Measurements from ENCODE around the gene GPATCH3. TPM values are rescaled to one million over a fixed set of nuclear protein-coding genes. Genes with fewer than 3 reads are reported as not detected.
"Not testable (repeated sequence)": the region's sequence is repeated elsewhere in the genome, so short reads cannot be mapped to it uniquely, and the experiment has no call there.

GPATCH3 gene
- total and polyA plus RNA-seq, 8 donors = 10.0 to 17.1 (median 14.4) TPM

DNA sequence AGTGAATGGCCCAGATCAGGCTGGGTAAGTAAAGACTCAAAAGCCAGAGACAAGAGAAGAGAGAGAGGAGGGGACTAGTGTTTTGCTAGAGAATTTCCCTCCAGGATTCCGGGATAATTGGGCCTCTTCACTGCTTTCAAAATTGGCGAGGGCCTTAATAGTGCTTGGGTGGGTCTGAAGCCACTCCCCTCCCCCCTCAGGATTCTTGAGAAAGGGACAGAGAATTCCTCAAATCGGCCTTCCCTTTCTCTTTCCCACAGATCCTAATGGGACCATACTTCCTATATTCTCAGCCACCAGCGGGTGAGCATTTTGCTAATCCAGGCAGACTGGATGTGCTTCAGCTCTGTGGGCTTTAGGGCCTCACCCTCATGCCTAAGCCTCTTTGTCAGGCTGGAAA is 25.4 kb downstream of the GPATCH3 start:
- ATAC-seq (no peak), DNase-seq (no peak)
- H3K9me3 ChIP-seq = no peaks in the 10 kb centered on the region
- intact Hi-C loops (cut with DNase I) = no loop called here
- H3K4me3 ChIP-seq = no peak overlapping the region
- peaks cover 0 to 3% of the 10 kb centered on the region in 2 donors for H3K4me1 ChIP-seq
- no peak overlapping the region for H3K27ac ChIP-seq
- TF ChIP-seq, protein P1, sequence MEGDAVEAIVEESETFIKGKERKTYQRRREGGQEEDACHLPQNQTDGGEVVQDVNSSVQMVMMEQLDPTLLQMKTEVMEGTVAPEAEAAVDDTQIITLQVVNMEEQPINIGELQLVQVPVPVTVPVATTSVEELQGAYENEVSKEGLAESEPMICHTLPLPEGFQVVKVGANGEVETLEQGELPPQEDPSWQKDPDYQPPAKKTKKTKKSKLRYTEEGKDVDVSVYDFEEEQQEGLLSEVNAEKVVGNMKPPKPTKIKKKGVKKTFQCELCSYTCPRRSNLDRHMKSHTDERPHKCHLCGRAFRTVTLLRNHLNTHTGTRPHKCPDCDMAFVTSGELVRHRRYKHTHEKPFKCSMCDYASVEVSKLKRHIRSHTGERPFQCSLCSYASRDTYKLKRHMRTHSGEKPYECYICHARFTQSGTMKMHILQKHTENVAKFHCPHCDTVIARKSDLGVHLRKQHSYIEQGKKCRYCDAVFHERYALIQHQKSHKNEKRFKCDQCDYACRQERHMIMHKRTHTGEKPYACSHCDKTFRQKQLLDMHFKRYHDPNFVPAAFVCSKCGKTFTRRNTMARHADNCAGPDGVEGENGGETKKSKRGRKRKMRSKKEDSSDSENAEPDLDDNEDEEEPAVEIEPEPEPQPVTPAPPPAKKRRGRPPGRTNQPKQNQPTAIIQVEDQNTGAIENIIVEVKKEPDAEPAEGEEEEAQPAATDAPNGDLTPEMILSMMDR (IDR thresholded peaks at IDR 0.05) = no peak
- H3K36me3 ChIP-seq = peaks cover 0 to 46% of the 10 kb centered on the region in 2 donors
- no peaks in the 10 kb centered on the region for H3K27me3 ChIP-seq

DNA sequence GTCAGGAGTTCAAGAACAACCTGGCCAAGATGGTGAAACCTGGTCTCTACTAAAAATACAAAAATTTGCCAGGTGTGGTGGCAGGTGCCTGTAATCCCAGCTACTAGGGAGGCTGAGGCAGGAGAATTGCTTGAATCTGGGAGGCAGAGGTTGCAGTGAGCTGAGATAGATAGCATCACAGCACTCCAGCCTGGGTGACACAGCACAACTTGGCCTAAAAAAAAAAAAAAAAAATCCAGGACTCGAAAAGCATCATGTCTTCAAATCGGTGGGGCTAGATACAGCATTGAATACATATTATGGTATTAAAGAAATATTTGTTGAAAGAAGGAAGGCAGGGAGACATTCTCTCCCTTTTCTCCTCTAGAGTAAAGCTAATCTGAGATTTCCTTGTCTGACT is 27.2 kb downstream of the GPATCH3 start:
- H3K27me3 ChIP-seq; DNase-seq; ATAC-seq; H3K27ac ChIP-seq; H3K9me3 ChIP-seq; H3K4me1 ChIP-seq; intact Hi-C loops (cut with DNase I); H3K4me3 ChIP-seq: not testable (repeated sequence)
- peaks cover 0 to 28% of the 10 kb centered on the region in 2 donors for H3K36me3 ChIP-seq

DNA sequence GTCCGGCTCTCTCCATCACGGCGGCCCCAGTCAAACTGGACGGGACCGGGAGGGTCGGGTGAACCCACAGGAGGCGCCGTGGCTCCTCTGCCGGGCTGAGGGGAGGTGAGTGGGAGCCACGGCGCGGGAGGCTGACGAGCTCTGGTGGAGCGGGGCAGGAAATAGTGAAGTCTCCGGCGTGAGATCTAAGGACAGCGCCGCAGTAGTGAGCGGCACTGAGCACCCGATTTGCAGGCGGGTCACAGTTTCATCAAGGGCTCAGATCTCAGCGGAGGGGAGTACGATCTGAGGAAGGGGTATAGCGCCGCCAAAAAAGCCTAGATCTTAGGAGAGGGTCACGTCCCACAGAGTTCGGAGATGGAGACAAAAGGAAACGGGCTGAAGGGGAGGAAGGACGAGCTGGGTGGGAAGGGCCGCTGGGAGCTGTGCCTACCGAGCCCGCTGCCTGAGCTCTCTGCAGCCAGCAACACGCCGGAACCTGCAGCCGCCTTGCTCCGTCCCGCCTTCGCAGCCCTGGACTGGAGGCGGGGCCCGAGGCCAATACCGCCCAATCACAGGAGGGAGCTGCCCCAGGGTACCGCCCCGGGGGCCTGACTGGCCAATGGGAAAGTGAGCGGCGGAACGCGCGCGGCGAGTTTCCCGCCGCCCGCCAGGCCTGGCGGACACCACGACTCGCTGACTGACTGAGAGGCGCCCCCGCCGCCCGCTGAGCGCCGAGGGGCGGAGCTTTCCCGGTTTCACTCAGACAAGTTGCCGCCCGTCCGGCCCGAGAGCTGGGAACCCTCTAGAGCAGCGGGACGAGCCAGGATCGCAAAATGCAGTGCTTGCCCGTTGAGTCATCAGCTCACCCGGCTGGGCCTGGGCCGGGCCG is 35.4 kb downstream of the GPATCH3 start:
- H3K4me1 ChIP-seq = peaks cover 0 to 32% of the 10 kb centered on the region in 2 donors
- peak; percentile 88 for ATAC-seq
- TF ChIP-seq, protein P1 (IDR thresholded peaks at IDR 0.05) = no peak
- peak overlapping the region; percentile 95 to 96 for H3K27ac ChIP-seq
- H3K27me3 ChIP-seq = no peaks in the 10 kb centered on the region
- H3K36me3 ChIP-seq = no peaks in the 10 kb centered on the region
- peak; percentile 96 to 98 (median 97) for DNase-seq
- H3K9me3 ChIP-seq = no peaks in the 10 kb centered on the region
- peak overlapping the region; percentile 59 to 65 for H3K4me3 ChIP-seq
- intact Hi-C loops (cut with DNase I) = no loop called here

DNA sequence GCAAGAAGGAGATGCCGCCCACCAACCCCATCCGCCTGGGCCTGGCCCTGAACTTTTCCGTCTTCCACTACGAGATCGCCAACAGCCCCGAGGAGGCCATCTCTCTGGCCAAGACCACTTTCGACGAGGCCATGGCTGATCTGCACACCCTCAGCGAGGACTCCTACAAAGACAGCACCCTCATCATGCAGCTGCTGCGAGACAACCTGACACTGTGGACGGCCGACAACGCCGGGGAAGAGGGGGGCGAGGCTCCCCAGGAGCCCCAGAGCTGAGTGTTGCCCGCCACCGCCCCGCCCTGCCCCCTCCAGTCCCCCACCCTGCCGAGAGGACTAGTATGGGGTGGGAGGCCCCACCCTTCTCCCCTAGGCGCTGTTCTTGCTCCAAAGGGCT is 36.6 kb downstream of the GPATCH3 start:
- Histone ChIP-seq H3K4me3 (peak overlapping the region; percentile 59 to 65), H3K36me3 (no peaks in the 10 kb centered on the region), H3K27ac (peak overlapping the region; percentile 92 to 95), H3K4me1 (peaks cover 0 to 32% of the 10 kb centered on the region in 2 donors), H3K27me3 (no peaks in the 10 kb centered on the region), H3K9me3 (no peaks in the 10 kb centered on the region)
- intact Hi-C loops (cut with DNase I) = no loop called here
- TF ChIP-seq, protein P1 (IDR thresholded peaks at IDR 0.05) = no peak
- no peak for ATAC-seq
- DNase-seq = peak in 1 of 4 donors; percentile 67

DNA sequence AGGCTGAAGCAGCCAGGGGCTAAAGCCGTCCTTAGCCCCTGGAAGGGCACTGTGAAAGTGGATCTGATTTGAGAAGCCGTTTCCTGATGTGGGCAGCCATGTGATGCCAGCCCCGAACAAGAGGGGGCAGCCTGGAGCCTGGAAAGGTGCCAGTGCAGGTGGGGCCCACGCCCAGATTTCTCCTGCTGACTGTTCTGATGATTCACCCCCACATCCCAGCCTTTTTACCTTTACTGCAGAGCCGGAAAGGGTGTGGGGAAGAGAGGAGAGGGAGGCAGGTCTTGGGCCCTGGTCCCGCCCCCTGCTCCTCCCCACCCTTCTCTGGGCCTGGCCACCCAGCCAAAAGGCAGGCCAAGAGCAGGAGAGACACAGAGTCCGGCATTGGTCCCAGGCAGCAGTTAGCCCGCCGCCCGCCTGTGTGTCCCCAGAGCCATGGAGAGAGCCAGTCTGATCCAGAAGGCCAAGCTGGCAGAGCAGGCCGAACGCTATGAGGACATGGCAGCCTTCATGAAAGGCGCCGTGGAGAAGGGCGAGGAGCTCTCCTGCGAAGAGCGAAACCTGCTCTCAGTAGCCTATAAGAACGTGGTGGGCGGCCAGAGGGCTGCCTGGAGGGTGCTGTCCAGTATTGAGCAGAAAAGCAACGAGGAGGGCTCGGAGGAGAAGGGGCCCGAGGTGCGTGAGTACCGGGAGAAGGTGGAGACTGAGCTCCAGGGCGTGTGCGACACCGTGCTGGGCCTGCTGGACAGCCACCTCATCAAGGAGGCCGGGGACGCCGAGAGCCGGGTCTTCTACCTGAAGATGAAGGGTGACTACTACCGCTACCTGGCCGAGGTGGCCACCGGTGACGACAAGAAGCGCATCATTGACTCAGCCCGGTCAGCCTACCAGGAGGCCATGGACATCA is 37.2 kb downstream of the GPATCH3 start, which contains the start of gene SFN:
SFN (plus strand) TSS at position 369 of the 904 bp plus-strand sequence; CDS start at position 433, 64 bp downstream.
- intact Hi-C loops (cut with DNase I) = no loop called here
- no peaks in the 10 kb centered on the region for H3K9me3 ChIP-seq
- DNase-seq (peak in 3 of 4 donors; percentile 5 to 90 (median 79)), ATAC-seq (peak; percentile 65)
- no peaks in the 10 kb centered on the region for H3K27me3 ChIP-seq
- TF ChIP-seq, protein P1 (IDR thresholded peaks at IDR 0.05) = peak in 1 of 2 donors; percentile 40
- H3K36me3 ChIP-seq = peaks cover 0 to 4% of the 10 kb centered on the region in 2 donors
- H3K27ac ChIP-seq = peak within 1 kb of the TSS; percentile 92 to 95
- peaks cover 0 to 32% of the 10 kb centered on the region in 2 donors for H3K4me1 ChIP-seq
- peak within 1 kb of the TSS; percentile 59 to 65 for H3K4me3 ChIP-seq

Data from left lung (tissue), 10 donors.